NCI-H2081 treated with DMSO at 0.1 percent for 48 hours (cell line): Measurements from ENCODE around the gene OR51E1.
A peak's percentile ranks its signal among the peaks of the same experiment; 100 is the strongest.

Experiments used
- DNase-seq: peaks from one replicate; lab custom pipeline; 2025; lab: John Stamatoyannopoulos, UW

The OR51E1 gene

GRCh38 chr11:4654635-4655369 is 11.0 kb downstream of the OR51E1 start:
- DNase-seq = no peak

- no peak for DNase-seq
These were observed 15.1 kb downstream of the OR51E1 start for GRCh38 chr11:4658629-4659445.

GRCh38 chr11:4662876-4663275 is 19.1 kb downstream of the OR51E1 start:
- no peak for DNase-seq

GRCh38 chr11:4664183-4664582 is 20.4 kb downstream of the OR51E1 start:
- no peak for DNase-seq

GRCh38 chr11:4664786-4665185 is 21.0 kb downstream of the OR51E1 start:
- no peak for DNase-seq

- DNase-seq = no peak
These were observed 21.6 kb downstream of the OR51E1 start for GRCh38 chr11:4665424-4665823.

- DNase-seq = no peak
These were observed 28.0 kb downstream of the OR51E1 start for GRCh38 chr11:4671741-4672140.

GRCh38 chr11:4672470-4672869 is 28.7 kb downstream of the OR51E1 start:
- DNase-seq = no peak

- no peak for DNase-seq
These were observed 30.0 kb downstream of the OR51E1 start for GRCh38 chr11:4673781-4674180.

- peak; percentile 76 for DNase-seq
These were observed 34.2 kb downstream of the OR51E1 start for GRCh38 chr11:4677948-4678347.

GRCh38 chr11:4680341-4680740 is 36.6 kb downstream of the OR51E1 start:
- peak; percentile 84 for DNase-seq

GRCh38 chr11:4682623-4683419 is 39.0 kb downstream of the OR51E1 start:
- no peak for DNase-seq

- no peak for DNase-seq
These were observed 41.0 kb downstream of the OR51E1 start for GRCh38 chr11:4684631-4685285.

- no peak for DNase-seq
These were observed 51.7 kb downstream of the OR51E1 start for GRCh38 chr11:4695442-4695841.

GRCh38 chr11:4697585-4697984 is 53.8 kb downstream of the OR51E1 start, which contains the start of gene OR51E2:
TSS of gene OR51E2 (minus strand) at chr11:4697853. CDS start at chr11:4682711, 15,142 bp downstream.
- DNase-seq = peak; percentile 83

- no peak for DNase-seq
These were observed 56.1 kb downstream of the OR51E1 start for GRCh38 chr11:4699697-4700435.

- no peak for DNase-seq
These were observed 56.6 kb downstream of the OR51E1 start for GRCh38 chr11:4700436-4700820.

- DNase-seq = peak; percentile 90
These were observed 60.4 kb downstream of the OR51E1 start, which contains the start of gene MMP26 for GRCh38 chr11:4704054-4704789. TSS of gene MMP26 (plus strand) at chr11:4704784.

- peak; percentile 77 for DNase-seq
These were observed 61.1 kb downstream of the OR51E1 start for GRCh38 chr11:4704790-4705334.
